OCI-LY1 (cell line): Measurements from ENCODE around the gene CPVL.

Source experiments
- H2AFZ ChIP-seq: fragments of 200-600 bp; sonication (generic), shearing (Covaris generic); 2 replicates; pipeline ENCODE4 v1.6.0; 2014; ENCODE audit warnings: antibody characterized with exemption, mild to moderate bottlenecking, low read length
- H3F3A ChIP-seq: fragments of 200-600 bp; sonication (generic), shearing (Covaris generic); 2 replicates; pipeline ENCODE4 v1.6.0; 2014; ENCODE audit warnings: mild to moderate bottlenecking, antibody characterized with exemption, low read length, moderate library complexity; ENCODE audit not compliant: insufficient read depth
- H3K27ac ChIP-seq: fragments of 200-600 bp; sonication (generic); 2 replicates; pipeline ENCODE4 v1.5.1; 2014; ENCODE audit warnings: low read length, mixed run types, mild to moderate bottlenecking, low read depth; ENCODE audit not compliant: poor library complexity, severe bottlenecking
- H3K27me3 ChIP-seq: fragments of 200-600 bp; sonication (generic); 2 replicates; pipeline ENCODE4 v1.6.0; 2014; ENCODE audit warnings: antibody characterized with exemption, mild to moderate bottlenecking, low read length, moderate library complexity; ENCODE audit not compliant: insufficient read depth
- H3K36me3 ChIP-seq: fragments of 200-600 bp; sonication (generic); 2 replicates; pipeline ENCODE4 v1.6.1; 2014; ENCODE audit warnings: mild to moderate bottlenecking, antibody characterized with exemption, low read length, moderate library complexity, mixed read lengths; ENCODE audit not compliant: insufficient read depth
- H3K4me1 ChIP-seq: fragments of 200-600 bp; sonication (generic); 2 replicates; pipeline ENCODE4 v1.5.1; 2014; ENCODE audit warnings: mild to moderate bottlenecking, low read length, moderate library complexity; ENCODE audit not compliant: insufficient read depth, severe bottlenecking
- H3K4me2 ChIP-seq: fragments of 200-600 bp; sonication (generic), shearing (Covaris generic); 2 replicates; pipeline ENCODE4 v1.6.1; 2014; ENCODE audit warnings: low read length
- H3K4me3 ChIP-seq: fragments of 200-600 bp; sonication (generic); 2 replicates; pipeline ENCODE4 v1.5.1; 2014; ENCODE audit warnings: low read length, low read depth, mild to moderate bottlenecking, mixed read lengths; ENCODE audit not compliant: poor library complexity, severe bottlenecking
- H3K79me2 ChIP-seq: fragments of 200-600 bp; shearing (Covaris generic); 2 replicates; pipeline ENCODE4 v1.6.1; 2016; ENCODE audit warnings: mixed run types, low read length, mixed read lengths; ENCODE audit not compliant: insufficient read depth
- H3K9ac ChIP-seq: fragments of 200-600 bp; sonication (generic), shearing (Covaris generic); 2 replicates; pipeline ENCODE4 v1.6.1; 2014; ENCODE audit warnings: mild to moderate bottlenecking, low read length, mixed read lengths
- H3K9me2 ChIP-seq: fragments of 200-600 bp; sonication (generic), shearing (Covaris generic); 2 replicates; pipeline ENCODE4 v1.6.1; 2014; ENCODE audit warnings: low read depth, mild to moderate bottlenecking, low read length, mixed read lengths
- H3K9me3 ChIP-seq: fragments of 200-600 bp; shearing (Covaris generic); 2 replicates; pipeline ENCODE4 v1.6.1; 2014; ENCODE audit warnings: low read length, mixed read lengths
- H4K20me1 ChIP-seq: fragments of 200-600 bp; sonication (generic), shearing (Covaris generic); 2 replicates; pipeline ENCODE4 v1.6.0; 2016; ENCODE audit warnings: mild to moderate bottlenecking, low read length; ENCODE audit not compliant: insufficient read depth
- EZH2 ChIP-seq: fragments of 200-600 bp; sonication (generic), shearing (Covaris generic); IDR thresholded peaks from 2 replicates; pipeline ENCODE4 v1.8.0; 2017; ENCODE audit warnings: borderline replicate concordance, mixed run types, mild to moderate bottlenecking, antibody characterized with exemption, low read length, moderate library complexity, mixed read lengths
- TF ChIP-seq, protein P1 (sequence below): fragments of 200-600 bp; sonication (generic), shearing (Covaris generic); IDR thresholded peaks from 2 replicates; pipeline ENCODE4 v1.5.1; 2017; ENCODE audit warnings: mild to moderate bottlenecking, antibody characterized with exemption, low read length, moderate library complexity, mixed read lengths

The CPVL gene

DNA sequence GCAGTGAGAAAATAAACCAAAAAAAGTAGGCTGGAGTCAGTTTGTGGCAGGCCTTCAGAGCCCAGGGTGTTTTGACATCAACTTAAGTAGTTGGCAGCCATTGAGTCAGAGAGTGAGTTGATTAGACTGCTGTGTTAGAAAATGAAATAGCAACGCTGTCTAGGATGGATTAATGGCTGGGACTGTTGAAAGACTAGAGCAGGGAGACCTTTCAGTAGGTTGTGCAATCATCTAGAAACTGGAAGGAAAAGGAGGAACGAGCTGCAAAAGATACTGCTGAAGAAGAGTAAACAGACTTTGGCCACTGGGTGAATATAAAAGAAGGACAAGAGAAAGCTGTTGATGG, 159.6 kb downstream of the CPVL start:
- no peaks in the 10 kb centered on the region for H3F3A ChIP-seq
- no peaks in the 10 kb centered on the region for H3K9me3 ChIP-seq
- no peaks in the 10 kb centered on the region for H3K4me1 ChIP-seq
- H4K20me1 ChIP-seq = no peaks in the 10 kb centered on the region
- no peak overlapping the region for H3K27ac ChIP-seq
- no peaks in the 10 kb centered on the region for H3K9me2 ChIP-seq
- H3K4me2 ChIP-seq = no peak overlapping the region
- H3K27me3 ChIP-seq = no peaks in the 10 kb centered on the region
- no peak overlapping the region for H3K4me3 ChIP-seq
- no peaks in the 10 kb centered on the region for H3K79me2 ChIP-seq
- no peak overlapping the region for H2AFZ ChIP-seq
- no peak for TF ChIP-seq EZH2
- TF ChIP-seq, protein P1, sequence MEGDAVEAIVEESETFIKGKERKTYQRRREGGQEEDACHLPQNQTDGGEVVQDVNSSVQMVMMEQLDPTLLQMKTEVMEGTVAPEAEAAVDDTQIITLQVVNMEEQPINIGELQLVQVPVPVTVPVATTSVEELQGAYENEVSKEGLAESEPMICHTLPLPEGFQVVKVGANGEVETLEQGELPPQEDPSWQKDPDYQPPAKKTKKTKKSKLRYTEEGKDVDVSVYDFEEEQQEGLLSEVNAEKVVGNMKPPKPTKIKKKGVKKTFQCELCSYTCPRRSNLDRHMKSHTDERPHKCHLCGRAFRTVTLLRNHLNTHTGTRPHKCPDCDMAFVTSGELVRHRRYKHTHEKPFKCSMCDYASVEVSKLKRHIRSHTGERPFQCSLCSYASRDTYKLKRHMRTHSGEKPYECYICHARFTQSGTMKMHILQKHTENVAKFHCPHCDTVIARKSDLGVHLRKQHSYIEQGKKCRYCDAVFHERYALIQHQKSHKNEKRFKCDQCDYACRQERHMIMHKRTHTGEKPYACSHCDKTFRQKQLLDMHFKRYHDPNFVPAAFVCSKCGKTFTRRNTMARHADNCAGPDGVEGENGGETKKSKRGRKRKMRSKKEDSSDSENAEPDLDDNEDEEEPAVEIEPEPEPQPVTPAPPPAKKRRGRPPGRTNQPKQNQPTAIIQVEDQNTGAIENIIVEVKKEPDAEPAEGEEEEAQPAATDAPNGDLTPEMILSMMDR = no peak
- H3K9ac ChIP-seq = no peak overlapping the region
- H3K36me3 ChIP-seq = no peaks in the 10 kb centered on the region

DNA sequence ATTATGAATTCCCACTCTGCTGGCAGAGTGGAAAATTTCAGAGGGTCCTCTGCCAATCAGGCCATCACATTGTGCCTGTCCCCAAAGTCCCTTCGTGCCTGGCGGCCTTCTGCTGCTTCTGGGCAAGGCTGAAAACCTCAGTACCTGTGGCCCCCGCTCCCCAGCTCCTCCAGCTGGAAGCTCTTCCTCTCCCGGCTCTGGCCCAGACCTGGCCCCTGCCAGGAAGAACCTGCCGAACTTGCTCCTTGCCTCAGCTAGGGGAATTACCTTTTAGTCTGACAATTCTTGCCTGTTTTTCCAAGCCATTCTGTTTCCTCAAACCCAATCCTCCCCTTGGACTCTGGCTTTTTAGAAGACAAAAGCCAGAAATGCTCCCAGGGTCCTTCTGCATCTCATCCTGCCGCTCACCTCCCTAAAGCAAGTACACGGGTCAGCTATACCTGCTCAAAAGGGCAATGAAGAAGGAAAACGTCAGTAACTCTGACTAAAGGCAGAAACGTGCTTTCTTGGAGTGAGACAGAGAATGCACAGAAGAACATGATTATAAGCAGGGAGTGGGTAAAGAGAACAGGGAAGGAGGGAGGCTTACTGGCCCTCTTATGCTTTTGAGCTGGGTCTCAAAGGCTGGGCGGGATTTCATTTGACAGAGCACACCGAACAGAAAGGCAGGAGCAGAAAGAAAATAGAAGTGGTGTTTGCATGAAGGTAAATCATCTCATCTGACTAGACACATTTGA, 160.1 kb downstream of the CPVL start:
- Histone ChIP-seq H3K9me2 (no peaks in the 10 kb centered on the region), H4K20me1 (no peaks in the 10 kb centered on the region), H3K4me1 (no peaks in the 10 kb centered on the region), H3K9me3 (no peaks in the 10 kb centered on the region), H3K36me3 (no peaks in the 10 kb centered on the region), H3K4me3 (no peak overlapping the region), H2AFZ (no peak overlapping the region), H3K27me3 (no peaks in the 10 kb centered on the region), H3F3A (no peaks in the 10 kb centered on the region), H3K9ac (no peak overlapping the region), H3K4me2 (no peak overlapping the region), H3K27ac (no peak overlapping the region), H3K79me2 (no peaks in the 10 kb centered on the region)
- TF ChIP-seq, protein P1 = no peak
- TF ChIP-seq EZH2 = no peak

DNA sequence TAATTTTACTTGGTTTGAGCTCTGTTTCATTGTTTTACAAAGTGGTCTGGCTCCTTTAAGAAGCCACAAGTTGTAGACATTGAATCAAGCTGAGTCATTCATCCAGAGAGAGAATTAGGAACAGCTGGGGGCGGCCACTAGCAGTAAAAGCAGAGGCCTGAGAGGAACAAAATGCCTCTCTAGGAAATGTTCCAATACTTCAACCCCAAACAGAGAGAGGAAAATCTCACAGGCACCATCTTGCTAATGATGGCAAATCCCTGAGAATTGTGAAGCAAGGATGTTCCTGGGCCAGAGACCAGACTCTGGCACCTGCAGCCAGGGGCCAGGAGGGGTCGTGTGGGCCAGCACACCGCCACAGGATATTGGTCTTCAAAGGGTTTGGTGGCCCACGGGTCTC, 161.7 kb downstream of the CPVL start:
- Histone ChIP-seq H3K9me3 (no peaks in the 10 kb centered on the region), H3K4me2 (no peak overlapping the region), H3K36me3 (no peaks in the 10 kb centered on the region), H3K4me1 (no peaks in the 10 kb centered on the region), H3K27me3 (no peaks in the 10 kb centered on the region), H3K9ac (no peak overlapping the region), H3K79me2 (no peaks in the 10 kb centered on the region), H2AFZ (no peak overlapping the region), H3K27ac (no peak overlapping the region), H3K9me2 (no peaks in the 10 kb centered on the region), H3F3A (no peaks in the 10 kb centered on the region), H3K4me3 (no peak overlapping the region), H4K20me1 (no peaks in the 10 kb centered on the region)
- TF ChIP-seq, protein P1 = no peak
- no peak for TF ChIP-seq EZH2
